SK-N-MC (cell line): Measurements from ENCODE around the gene ZDHHC14.

Experiments used
- EZH2 ChIP-seq: fragments of 200-600 bp; sonication (generic); IDR thresholded peaks from one replicate; pipeline ENCODE4 v1.6.1; 2017; ENCODE audit warnings: antibody characterized with exemption
- FOXP2 ChIP-seq: optimal IDR thresholded peaks from 2 replicates; pipeline ENCODE3; 2011; ENCODE audit warnings: mild to moderate bottlenecking, moderate library complexity; ENCODE audit not compliant: insufficient read depth; ENCODE audit errors: extremely low read length, control extremely low read depth
- POLR2AphosphoS5 ChIP-seq: IDR thresholded peaks from 2 replicates; pipeline ENCODE4 v1.6.1; 2012; ENCODE audit warnings: mild to moderate bottlenecking, low read depth, low read length, borderline replicate concordance

- TF ChIP-seq EZH2 (no peak), POLR2AphosphoS5 (no peak), FOXP2 (no peak)
These were observed 314.5 kb downstream of the ZDHHC14 start for GRCh38 chr6:157695301-157696040.
